B cell (primary cell): ENCODE results near the gene CDH13. TPM values are rescaled to one million over a fixed set of nuclear protein-coding genes. Genes with fewer than 3 reads are reported as not detected.

Experiments
- ATAC-seq: fragments of 200-7000 bp; cut with Tn5 transposase; one replicate; pipeline ENCODE4 v1.10.0; 2021; ENCODE audit warnings: low read depth, mild to moderate bottlenecking, moderate number of reproducible peaks, moderate library complexity
- CTCF ChIA-PET: fragments of 350-600 bp; sonication (Branson Sonifier 250); formaldehyde crosslinking; loops from one replicate; lab custom pipeline; 2021; ENCODE audit warnings: antibody characterized with exemption, inconsistent platforms; lab: Charles Lee
- POLR2A ChIA-PET: fragments of 350-600 bp; sonication (Branson Sonifier 250); formaldehyde crosslinking; loops from one replicate; lab custom pipeline; 2021; ENCODE audit warnings: antibody characterized with exemption; lab: Charles Lee
- DNase-seq: peaks from one replicate; pipeline ENCODE4 v3.0.0; 2013
- H2AFZ ChIP-seq: 2 replicates; pipeline ENCODE4 v1.6.1; 2012; ENCODE audit warnings: mild to moderate bottlenecking, low read depth, low read length; ENCODE audit not compliant: insufficient read depth, poor library complexity, severe bottlenecking
- H3K27ac ChIP-seq, 2 donors: 1 replicate in 1 of 2; 2 replicates in 1 of 2; pipeline ENCODE4 v1.5.1; 2012 to 2013; ENCODE audit warnings: low read length in 2 of 2, mild to moderate bottlenecking in 2 of 2, moderate library complexity in 1 of 2
- H3K27me3 ChIP-seq, 4 experiments: fragments of 200-600 bp in 1 of 4; sonication (generic) in 1 of 4; replicated peaks in 1 of 4; 1 replicate in 2 of 4; 2 replicates in 2 of 4; pipeline versions ENCODE4 v1.6.1 to v1.7.0; 2013 to 2016; ENCODE audit warnings: low read length in 3 of 4, mild to moderate bottlenecking in 2 of 4, mixed read lengths in 1 of 4, moderate library complexity in 1 of 4; ENCODE audit not compliant: insufficient read depth in 4 of 4, control insufficient read depth in 3 of 4; ENCODE audit errors: control extremely low read depth in 1 of 4
- H3K36me3 ChIP-seq, 2 experiments: replicated peaks in 1 of 2; 1 replicate in 1 of 2; 2 replicates in 1 of 2; pipeline versions ENCODE4 v1.6.1 to v1.7.1; 2013; ENCODE audit warnings: low read length in 1 of 2; ENCODE audit not compliant: insufficient read depth in 2 of 2, control insufficient read depth in 1 of 2; ENCODE audit errors: control extremely low read depth in 1 of 2, extremely low read depth in 1 of 2
- H3K4me1 ChIP-seq, 2 donors: fragments of 200-600 bp in 1 of 2; sonication (generic) in 1 of 2; 1 replicate in 1 of 2; 2 replicates in 1 of 2; pipeline versions ENCODE4 v1.5.1 to v1.6.1; 2013 to 2017; ENCODE audit warnings: low read length in 2 of 2; ENCODE audit not compliant: control insufficient read depth in 2 of 2, insufficient read depth in 2 of 2
- H3K4me2 ChIP-seq: replicated peaks from 2 replicates; pipeline ENCODE3; 2012; ENCODE audit warnings: mild to moderate bottlenecking, low read depth, low read length; ENCODE audit not compliant: poor library complexity, severe bottlenecking
- H3K4me3 ChIP-seq, 5 experiments: fragments of 200-600 bp in 1 of 5; sonication (generic) in 1 of 5; 1 replicate in 3 of 5; 2 replicates in 2 of 5; pipeline versions ENCODE4 v1.5.1 to v1.7.0; 2011 to 2016; ENCODE audit warnings: low read length in 4 of 5, mild to moderate bottlenecking in 4 of 5, low read depth in 2 of 5, control low read depth in 1 of 5, moderate library complexity in 1 of 5; ENCODE audit not compliant: insufficient read depth in 1 of 5; ENCODE audit errors: control extremely low read depth in 1 of 5, extremely low read depth in 1 of 5
- H3K79me2 ChIP-seq: fragments of 200-600 bp; sonication (generic); one replicate; pipeline ENCODE4 v1.6.0; 2016; ENCODE audit warnings: low read length; ENCODE audit not compliant: control insufficient read depth, insufficient read depth
- H3K9ac ChIP-seq: fragments of 200-600 bp; sonication (generic); 2 replicates; pipeline ENCODE4 v1.6.1; 2017; ENCODE audit warnings: mild to moderate bottlenecking, low read length, moderate library complexity
- H3K9me3 ChIP-seq, 3 donors: one replicate each; pipeline versions ENCODE4 v1.6.1 to v1.7.1; 2013; ENCODE audit warnings: low read length in 2 of 3; ENCODE audit not compliant: control insufficient read depth in 2 of 3, insufficient read depth in 1 of 3; ENCODE audit errors: control extremely low read depth in 1 of 3
- H4K20me1 ChIP-seq: 2 replicates; pipeline ENCODE4 v1.6.0; 2012; ENCODE audit warnings: mild to moderate bottlenecking, low read length; ENCODE audit not compliant: insufficient read depth, control insufficient read depth, poor library complexity, severe bottlenecking
- H3K27ac Mint-ChIP-seq: one replicate; pipeline ENCODE4 v1.8.0; 2021; ENCODE audit warnings: mixed read lengths
- H3K27me3 Mint-ChIP-seq: one replicate; pipeline ENCODE4 v1.8.0; 2021; ENCODE audit warnings: mixed read lengths
- H3K4me1 Mint-ChIP-seq: one replicate; pipeline ENCODE4 v1.8.0; 2021; ENCODE audit warnings: mixed read lengths
- H3K4me3 Mint-ChIP-seq: one replicate; pipeline ENCODE4 v1.8.0; 2021; ENCODE audit warnings: mixed read lengths
- H3K9me3 Mint-ChIP-seq: one replicate; pipeline ENCODE4 v1.8.0; 2022; ENCODE audit warnings: mixed read lengths; ENCODE audit not compliant: insufficient read depth
- CTCF ChIP-seq: fragments of 200-600 bp; IDR thresholded peaks from one replicate; pipeline ENCODE4 v1.8.0; 2022; ENCODE audit warnings: antibody characterized with exemption, mild to moderate bottlenecking
- EZH2 ChIP-seq: IDR thresholded peaks from 2 replicates; pipeline ENCODE4 v1.6.1; 2012; ENCODE audit warnings: borderline replicate concordance, low read depth, mild to moderate bottlenecking, moderate library complexity, low read length; ENCODE audit not compliant: insufficient read depth, poor library complexity, severe bottlenecking
- WGBS: methylation state at CpG from one replicate; pipeline ENCODE4 v1.1.5; 2013; ENCODE audit warnings: missing lambda C conversion rate; ENCODE audit not compliant: insufficient coverage; 5-methylcytosine and 5-hydroxymethylcytosine counted together
- intact Hi-C: fragments of 100-400 bp; cut with micrococcal nuclease; formaldehyde crosslinking; loops from one replicate; pipeline ENCODE4 v1.10.0; 2022
- polyA plus RNA-seq: library from polyadenylated mRNA; depleted of rRNA; stranded (reverse); fragments of >200 nt; gene quantifications from 2 replicates; pipeline ENCODE4 v1.2.3, GENCODE V29; 2012
- total RNA-seq, 2 donors: library from RNA; stranded (reverse); fragments of 120-200 nt in 1 of 2; gene quantifications; 1 replicate in 1 of 2; 2 replicates in 1 of 2; pipeline versions ENCODE4 v1.2.3 to v1.2.4, GENCODE V29; 2013 to 2022

CDH13 gene
- total and polyA plus RNA-seq, 2 donors (not counting 1 experiment from before 2014, with no cell fraction given) = not detected

- ChIA-PET CTCF (no interaction called here), POLR2A (no interaction called here)
- H3K36me3 ChIP-seq = no peaks in the 10 kb centered on the region
- DNase-seq (peak; percentile 38), ATAC-seq (no peak)
- no peak overlapping the region for H3K4me3 ChIP-seq
- peak overlapping the region; percentile 69 for H3K4me3 Mint-ChIP-seq
- WGBS = no CpG with 5 or more reads among the region's 3 CpGs
- H4K20me1 ChIP-seq = no peaks in the 10 kb centered on the region
- TF ChIP-seq EZH2 = no peak
- TF ChIP-seq CTCF = no peak
- no peak overlapping the region for H3K27ac ChIP-seq
- no peaks in the 10 kb centered on the region for H3K27me3 ChIP-seq
- no peaks in the 10 kb centered on the region for H3K9me3 Mint-ChIP-seq
- peaks cover under 1% of the 10 kb centered on the region for H3K27me3 Mint-ChIP-seq
- H3K4me1 ChIP-seq = peaks cover 6 to 13% of the 10 kb centered on the region in 2 donors
- intact Hi-C loops = no loop called here
- H3K9me3 ChIP-seq = peaks cover 0 to 2% (median 1%) of the 10 kb centered on the region in 3 donors
- no peak overlapping the region for H3K27ac Mint-ChIP-seq
- H2AFZ ChIP-seq = peak overlapping the region; percentile 27
- H3K4me1 Mint-ChIP-seq = peaks cover 11% of the 10 kb centered on the region
- no peak overlapping the region for H3K9ac ChIP-seq
- H3K79me2 ChIP-seq = no peaks in the 10 kb centered on the region
- peak overlapping the region; percentile 44 for H3K4me2 ChIP-seq
These were observed 135.1 kb downstream of the CDH13 start for GRCh38 chr16:82761858-82762257.

GRCh38 chr16:82763371-82763770, 136.6 kb downstream of the CDH13 start:
- ChIA-PET POLR2A (no interaction called here), CTCF (no interaction called here)
- no peak for ATAC-seq
- H3K9me3 Mint-ChIP-seq = no peaks in the 10 kb centered on the region
- no peak for DNase-seq
- no peak overlapping the region for H3K9ac ChIP-seq
- no peak overlapping the region for H3K27ac ChIP-seq
- no peaks in the 10 kb centered on the region for H4K20me1 ChIP-seq
- intact Hi-C loops = no loop called here
- peaks cover 9% of the 10 kb centered on the region for H3K27me3 Mint-ChIP-seq
- no peak overlapping the region for H3K27ac Mint-ChIP-seq
- no peak overlapping the region for H3K4me3 Mint-ChIP-seq
- H3K36me3 ChIP-seq = no peaks in the 10 kb centered on the region
- peaks cover 11% of the 10 kb centered on the region for H3K4me1 Mint-ChIP-seq
- peaks cover 6 to 13% of the 10 kb centered on the region in 2 donors for H3K4me1 ChIP-seq
- peaks cover 0 to 2% (median 1%) of the 10 kb centered on the region in 3 donors for H3K9me3 ChIP-seq
- H3K4me3 ChIP-seq = no peak overlapping the region
- 100% methylated on average over 2 of the region's 2 CpGs for WGBS
- no peaks in the 10 kb centered on the region for H3K79me2 ChIP-seq
- H2AFZ ChIP-seq = no peak overlapping the region
- no peak overlapping the region for H3K4me2 ChIP-seq
- no peak for TF ChIP-seq CTCF
- TF ChIP-seq EZH2 = no peak
- H3K27me3 ChIP-seq = no peaks in the 10 kb centered on the region
